HG03097 (cell line): ENCODE measurements around the gene SLC35B2.
"Not testable (repeated sequence)": the region's sequence is repeated elsewhere in the genome, so short reads cannot be mapped to it uniquely, and the experiment has no call there.

ENCODE experiments used
- ATAC-seq: cut with Tn5 transposase; IDR thresholded peaks from one replicate; pipeline ENCODE4 v1.9.1; 2021; ENCODE audit not compliant: unreplicated experiment, low FRiP score

The SLC35B2 gene

DNA sequence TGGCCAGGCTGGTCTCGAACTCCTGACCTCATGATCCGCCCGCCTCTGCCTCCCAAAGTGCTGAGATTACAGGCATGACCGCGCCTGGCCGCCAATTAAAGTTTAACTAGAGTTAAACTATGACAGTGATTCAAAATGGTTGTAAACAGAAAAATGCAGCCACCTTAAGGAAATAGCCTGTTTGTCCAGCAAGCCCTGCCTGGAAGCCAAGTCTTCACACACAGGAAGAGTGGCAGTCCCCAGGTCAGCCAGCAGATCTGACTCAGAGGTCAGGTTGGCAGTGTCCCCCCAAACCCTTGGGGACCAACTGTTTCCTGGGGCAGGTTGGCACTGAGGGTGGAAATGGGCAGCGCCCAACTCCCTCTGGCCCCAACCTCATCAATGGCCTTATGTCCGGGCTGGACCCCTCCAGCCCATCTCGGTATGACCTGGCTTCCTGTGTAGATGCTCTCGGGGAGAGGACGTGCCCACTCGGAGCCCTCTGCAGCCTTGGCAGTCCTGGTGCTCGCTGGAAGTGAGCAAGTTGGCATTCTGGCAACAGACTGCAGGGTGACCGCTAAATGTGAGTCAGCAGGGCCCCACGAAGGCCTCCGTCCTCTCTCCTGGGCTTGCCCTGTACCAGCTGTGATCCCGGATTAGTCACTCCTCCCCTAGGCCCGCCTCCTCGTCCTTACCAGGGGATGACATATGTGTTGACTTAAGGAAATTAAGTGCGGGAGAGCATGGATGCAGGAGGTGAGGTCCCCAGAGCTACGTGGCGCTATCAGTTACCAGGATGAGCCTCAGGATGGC, 20.1 kb downstream of the SLC35B2 start:
- peak; percentile 42 for ATAC-seq

DNA sequence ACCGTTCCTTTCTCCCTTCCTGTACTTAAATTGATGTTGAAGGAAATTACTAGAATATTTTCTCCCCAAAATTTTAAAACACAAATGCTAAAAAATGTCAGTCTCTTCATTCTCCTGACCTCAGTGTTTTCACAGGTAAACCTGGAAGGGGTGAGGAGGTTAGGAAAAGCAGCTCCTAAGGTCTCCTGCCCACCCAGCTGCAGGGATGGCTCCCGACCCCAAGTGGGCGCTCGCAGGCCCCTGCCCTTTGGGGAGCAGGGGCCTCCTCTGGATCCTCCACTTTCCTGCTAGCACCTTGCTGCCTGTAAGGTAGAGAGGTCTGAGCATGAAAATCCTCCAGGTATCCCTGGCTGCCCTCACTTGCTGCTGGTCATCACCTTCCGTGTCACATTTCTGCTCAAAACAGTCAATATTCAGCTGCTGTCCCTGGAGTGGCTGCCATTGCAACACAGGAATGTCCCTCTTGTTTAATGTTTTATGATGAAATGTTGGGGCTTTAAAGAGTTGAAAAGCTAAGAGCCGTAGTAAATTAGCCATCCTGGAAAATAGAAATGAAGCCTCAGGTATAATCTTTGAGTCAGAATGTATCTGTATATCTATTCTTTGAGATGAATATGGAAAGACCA, 21.3 kb downstream of the SLC35B2 start:
- ATAC-seq = no peak

- no peak for ATAC-seq
Measured at GRCh38 chr6:44235269-44235668, 22.1 kb downstream of the SLC35B2 start.

GRCh38 chr6:44234101-44235025, 23.0 kb downstream of the SLC35B2 start:
- ATAC-seq = no peak

- no peak for ATAC-seq
Measured at GRCh38 chr6:44233567-44234100, 23.7 kb downstream of the SLC35B2 start.

GRCh38 chr6:44232676-44233566, 24.4 kb downstream of the SLC35B2 start:
- no peak for ATAC-seq

DNA sequence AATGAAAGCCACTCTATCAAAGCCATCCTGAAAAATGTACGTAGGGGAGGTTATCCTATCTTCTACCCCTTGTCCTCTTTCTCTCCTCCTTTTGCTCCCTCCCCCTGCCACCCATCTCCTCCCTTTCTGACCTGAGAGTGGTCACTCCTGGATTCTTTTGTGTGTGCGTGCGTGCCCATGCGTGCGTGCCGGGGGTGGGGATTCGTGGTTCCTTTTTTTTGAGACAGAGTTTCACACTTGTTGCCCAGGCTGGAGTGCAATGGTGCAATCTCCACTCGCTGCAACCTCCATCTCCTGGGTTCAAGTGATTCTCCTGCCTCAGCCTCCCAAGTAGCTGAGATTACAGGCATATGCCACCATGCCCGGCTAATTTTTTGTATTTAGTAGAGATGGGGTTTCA, 25.9 kb downstream of the SLC35B2 start:
- not testable (repeated sequence) for ATAC-seq

GRCh38 chr6:44230034-44230675, 27.2 kb downstream of the SLC35B2 start:
- no peak for ATAC-seq

DNA sequence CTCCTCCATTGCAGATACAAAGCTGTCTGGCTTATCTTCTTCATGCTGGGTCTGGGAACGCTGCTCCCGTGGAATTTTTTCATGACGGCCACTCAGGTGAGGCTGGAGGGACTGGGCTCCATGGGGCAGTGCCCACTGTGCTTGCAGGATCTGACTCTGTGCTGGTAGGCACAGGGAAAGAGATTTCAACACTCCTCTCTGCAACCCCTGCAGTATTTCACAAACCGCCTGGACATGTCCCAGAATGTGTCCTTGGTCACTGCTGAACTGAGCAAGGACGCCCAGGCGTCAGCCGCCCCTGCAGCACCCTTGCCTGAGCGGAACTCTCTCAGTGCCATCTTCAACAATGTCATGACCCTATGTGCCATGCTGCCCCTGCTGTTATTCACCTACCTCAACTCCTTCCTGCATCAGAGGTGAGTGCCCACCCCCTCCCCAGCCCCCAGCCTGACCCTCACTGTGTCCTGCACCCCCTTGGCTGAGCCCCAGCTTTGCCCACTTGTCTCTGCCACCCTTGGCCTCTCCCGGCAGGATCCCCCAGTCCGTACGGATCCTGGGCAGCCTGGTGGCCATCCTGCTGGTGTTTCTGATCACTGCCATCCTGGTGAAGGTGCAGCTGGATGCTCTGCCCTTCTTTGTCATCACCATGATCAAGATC, 27.8 kb downstream of the SLC35B2 start:
- no peak for ATAC-seq

GRCh38 chr6:44228836-44229235, 28.5 kb downstream of the SLC35B2 start:
- ATAC-seq = no peak

GRCh38 chr6:44228433-44228832, 28.9 kb downstream of the SLC35B2 start:
- no peak for ATAC-seq

GRCh38 chr6:44228031-44228430, 29.3 kb downstream of the SLC35B2 start:
- no peak for ATAC-seq

- ATAC-seq = no peak
Measured at GRCh38 chr6:44227148-44227793, 30.1 kb downstream of the SLC35B2 start.

GRCh38 chr6:44226368-44227147, 30.8 kb downstream of the SLC35B2 start:
- no peak for ATAC-seq

DNA sequence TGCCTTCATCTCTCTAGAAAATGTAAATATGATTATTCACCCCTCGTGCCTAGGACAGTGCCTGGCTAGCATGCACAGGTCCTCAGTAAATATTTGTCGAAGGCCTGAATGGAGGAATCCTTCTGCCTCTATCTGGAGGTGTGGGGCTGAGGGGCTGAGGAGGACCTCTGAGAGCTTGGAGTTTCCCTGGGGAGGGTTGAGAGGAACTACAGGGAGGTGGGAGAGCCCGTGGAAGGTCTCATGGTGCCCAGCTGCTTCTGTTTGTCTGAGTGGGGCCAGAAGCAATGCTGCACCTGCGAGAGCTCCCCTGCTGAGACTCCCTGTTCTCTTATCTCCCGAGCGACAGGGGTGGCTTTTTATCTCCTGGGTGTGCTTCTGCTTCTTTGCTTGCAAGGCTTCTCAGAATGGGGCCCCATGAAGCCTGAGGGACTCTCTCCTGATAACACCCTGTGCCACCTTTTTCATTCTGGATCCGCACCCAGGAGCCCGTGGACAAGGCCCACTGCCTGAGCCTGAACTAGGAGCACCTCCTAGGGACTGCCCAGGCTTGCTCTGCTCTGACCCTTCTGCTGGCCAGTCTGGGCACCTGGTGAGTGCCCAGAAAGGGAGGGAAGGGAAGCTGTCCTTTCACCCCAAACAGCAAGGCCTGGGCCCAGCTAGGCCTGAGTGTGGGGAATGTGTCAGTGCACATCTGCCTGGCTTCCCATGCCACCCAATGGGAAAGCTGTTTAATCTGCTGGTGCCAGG, 31.6 kb downstream of the SLC35B2 start:
- ATAC-seq = no peak

DNA sequence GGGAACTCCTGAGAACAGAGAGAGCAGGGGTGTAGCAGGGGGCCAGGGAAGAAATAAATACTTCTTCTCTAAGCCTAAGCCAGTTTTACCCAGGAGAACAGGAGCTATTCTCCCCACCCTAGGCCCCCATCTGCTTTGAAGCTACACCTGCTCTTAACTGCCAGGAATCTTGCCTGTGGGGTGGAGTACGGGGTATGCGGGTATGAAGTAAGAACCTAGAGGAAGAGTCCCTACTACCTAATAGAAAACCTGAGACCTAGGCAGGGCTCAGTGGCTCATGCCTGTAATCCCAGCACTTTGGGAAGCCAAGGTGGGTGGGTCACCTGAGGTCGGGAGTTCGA, 32.4 kb downstream of the SLC35B2 start:
- ATAC-seq = no peak
